AG04450 (cell line): Measurements from ENCODE around the gene TCP1. TPM values are rescaled to one million over a fixed set of nuclear protein-coding genes. Genes with fewer than 3 reads are reported as not detected.
"Not testable (repeated sequence)": the region's sequence is repeated elsewhere in the genome, so short reads cannot be mapped to it uniquely, and the experiment has no call there.

Source experiments
- CTCF ChIA-PET: fragments of 300-600, 350-600 bp; formaldehyde crosslinking; extraction: SDS; loops from one replicate; lab custom pipeline; 2022; ENCODE audit warnings: antibody characterized with exemption, inconsistent platforms; lab: Charles Lee
- POLR2A ChIA-PET: fragments of 350-600 bp; formaldehyde crosslinking; extraction: SDS; loops from one replicate; lab custom pipeline; 2021; ENCODE audit warnings: antibody characterized with exemption, inconsistent platforms; lab: Yijun Ruan, JAX
- DNase-seq: peaks from one replicate; pipeline ENCODE4 v3.0.0-alpha.2; 2011; ENCODE audit warnings: low read depth, low spot score
- H3K27ac ChIP-seq: one replicate; pipeline ENCODE4 v1.5.1; 2012; ENCODE audit warnings: low read depth, low read length, control low read depth
- H3K27me3 ChIP-seq: one replicate; pipeline ENCODE4 v1.6.0; 2012; ENCODE audit warnings: low read length; ENCODE audit not compliant: control insufficient read depth, insufficient read depth
- H3K4me3 ChIP-seq: 2 replicates; pipeline ENCODE4 v1.5.1; 2011; ENCODE audit warnings: mild to moderate bottlenecking, low read depth, low read length, control low read depth
- H3K9me3 ChIP-seq: 2 replicates; pipeline ENCODE4 v1.5.1; 2012; ENCODE audit warnings: low read length; ENCODE audit not compliant: control insufficient read depth, insufficient read depth
- polyA plus RNA-seq: library from polyadenylated mRNA; depleted of rRNA; stranded (reverse); fragments of >200 nt; gene quantifications from 2 replicates; pipeline ENCODE4 v1.2.3, GENCODE V29; 2011
- TF ChIP-seq, protein P1 (sequence below): IDR thresholded peaks from 2 replicates; pipeline ENCODE4 v1.5.1; 2011; ENCODE audit warnings: low read depth, low read length, control low read depth, inconsistent platforms

Gene TCP1
- polyA plus RNA-seq, 1 experiment = 182 TPM

DNA sequence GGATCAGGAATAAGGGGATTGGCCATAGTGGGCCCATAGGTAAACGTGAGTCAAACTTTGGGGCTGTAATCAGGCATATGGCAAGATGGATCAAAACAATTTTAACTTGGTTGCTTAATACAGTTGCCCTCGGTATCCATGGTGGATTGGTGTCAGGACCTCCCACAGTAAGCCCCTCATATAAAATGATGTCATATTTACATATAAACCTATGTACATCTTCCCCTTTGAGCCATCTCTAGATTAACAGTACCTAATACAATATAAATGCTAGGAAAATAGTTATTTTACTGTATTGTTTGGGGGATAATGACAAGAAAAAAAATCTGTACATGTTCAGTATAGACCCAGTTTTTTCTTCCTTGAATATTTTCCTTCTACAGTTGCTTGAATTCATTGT lies 35.0 kb downstream of the TCP1 start:
- no peaks in the 10 kb centered on the region for H3K9me3 ChIP-seq
- DNase-seq = no peak
- TF ChIP-seq, protein P1, sequence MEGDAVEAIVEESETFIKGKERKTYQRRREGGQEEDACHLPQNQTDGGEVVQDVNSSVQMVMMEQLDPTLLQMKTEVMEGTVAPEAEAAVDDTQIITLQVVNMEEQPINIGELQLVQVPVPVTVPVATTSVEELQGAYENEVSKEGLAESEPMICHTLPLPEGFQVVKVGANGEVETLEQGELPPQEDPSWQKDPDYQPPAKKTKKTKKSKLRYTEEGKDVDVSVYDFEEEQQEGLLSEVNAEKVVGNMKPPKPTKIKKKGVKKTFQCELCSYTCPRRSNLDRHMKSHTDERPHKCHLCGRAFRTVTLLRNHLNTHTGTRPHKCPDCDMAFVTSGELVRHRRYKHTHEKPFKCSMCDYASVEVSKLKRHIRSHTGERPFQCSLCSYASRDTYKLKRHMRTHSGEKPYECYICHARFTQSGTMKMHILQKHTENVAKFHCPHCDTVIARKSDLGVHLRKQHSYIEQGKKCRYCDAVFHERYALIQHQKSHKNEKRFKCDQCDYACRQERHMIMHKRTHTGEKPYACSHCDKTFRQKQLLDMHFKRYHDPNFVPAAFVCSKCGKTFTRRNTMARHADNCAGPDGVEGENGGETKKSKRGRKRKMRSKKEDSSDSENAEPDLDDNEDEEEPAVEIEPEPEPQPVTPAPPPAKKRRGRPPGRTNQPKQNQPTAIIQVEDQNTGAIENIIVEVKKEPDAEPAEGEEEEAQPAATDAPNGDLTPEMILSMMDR = no peak
- no peak overlapping the region for H3K4me3 ChIP-seq
- H3K27ac ChIP-seq = no peak overlapping the region
- POLR2A ChIA-PET = no interaction called here
- no peaks in the 10 kb centered on the region for H3K27me3 ChIP-seq
- CTCF ChIA-PET = no interaction called here

DNA sequence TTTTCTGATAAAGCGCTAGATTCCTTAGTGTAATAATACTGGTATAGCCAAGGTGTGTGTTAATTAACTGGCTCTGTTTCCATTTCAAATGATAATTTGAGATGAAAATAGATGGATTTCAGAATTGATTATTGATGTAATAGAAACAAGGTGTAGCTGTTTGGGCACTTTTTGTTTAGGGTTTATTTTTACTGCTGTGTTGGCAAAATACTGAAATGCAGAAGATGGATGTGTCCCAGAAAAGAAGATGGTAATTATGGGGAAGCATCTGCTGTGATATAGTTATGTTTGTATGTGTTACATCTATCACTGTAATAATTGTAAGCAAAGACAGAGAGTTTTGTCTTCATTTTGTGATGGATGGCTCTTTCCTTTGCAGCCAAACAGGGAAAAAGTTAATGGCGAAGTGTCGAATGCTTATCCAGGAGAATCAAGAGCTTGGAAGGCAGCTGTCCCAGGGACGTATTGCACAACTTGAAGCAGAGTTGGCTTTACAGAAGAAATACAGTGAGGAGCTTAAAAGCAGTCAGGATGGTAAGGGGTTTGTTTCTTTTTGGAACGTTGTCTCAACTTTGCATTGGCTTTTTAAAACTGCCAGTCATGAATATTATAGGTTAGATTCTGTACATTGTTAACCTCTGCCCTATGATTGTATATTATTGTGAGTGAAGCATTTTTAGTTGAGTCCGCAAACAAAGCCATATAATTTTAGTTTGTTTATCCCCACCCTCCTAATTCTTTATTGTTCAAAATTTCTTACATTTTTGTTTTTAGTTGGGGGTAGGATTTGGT lies 36.1 kb downstream of the TCP1 start:
- H3K27me3 ChIP-seq = no peaks in the 10 kb centered on the region
- no peak overlapping the region for H3K4me3 ChIP-seq
- DNase-seq = no peak
- H3K27ac ChIP-seq = no peak overlapping the region
- ChIA-PET CTCF (interaction anchor here (1.7 to 2.2 kb wide), 2 partner anchors 10 to 62 kb away, joined by 3 to 7 read pairs; no protein-coding TSS in a partner anchor), POLR2A (no interaction called here)
- H3K9me3 ChIP-seq = no peaks in the 10 kb centered on the region
- TF ChIP-seq, protein P1 = no peak

DNA sequence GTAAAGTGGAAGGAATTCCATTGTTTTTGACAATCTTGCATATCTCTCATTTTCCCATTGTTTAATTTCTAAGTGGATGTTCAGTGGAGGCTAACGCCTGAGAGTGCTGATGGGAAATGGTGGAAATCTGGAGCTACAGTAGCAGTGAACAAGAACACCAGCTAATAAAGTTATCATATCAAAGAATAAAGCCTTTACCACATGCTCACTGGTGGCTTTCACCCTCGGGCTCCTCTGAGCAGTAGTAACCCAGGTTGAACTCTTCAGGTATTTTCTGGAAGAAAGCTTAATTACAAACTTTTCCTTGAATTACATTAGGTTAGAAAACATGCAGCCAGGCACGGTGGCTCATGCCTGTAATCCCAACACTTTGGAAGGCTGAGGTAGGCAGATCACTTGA lies 38.0 kb downstream of the TCP1 start:
- ChIA-PET CTCF (interaction anchor here (1.7 to 2.2 kb wide), 2 partner anchors 8 to 60 kb away, joined by 3 to 7 read pairs; no protein-coding TSS in a partner anchor), POLR2A (interaction anchor here (0.6 kb wide), 1 partner anchor 23 kb away, joined by 3 read pairs; no protein-coding TSS in a partner anchor)
- TF ChIP-seq, protein P1 = no peak

DNA sequence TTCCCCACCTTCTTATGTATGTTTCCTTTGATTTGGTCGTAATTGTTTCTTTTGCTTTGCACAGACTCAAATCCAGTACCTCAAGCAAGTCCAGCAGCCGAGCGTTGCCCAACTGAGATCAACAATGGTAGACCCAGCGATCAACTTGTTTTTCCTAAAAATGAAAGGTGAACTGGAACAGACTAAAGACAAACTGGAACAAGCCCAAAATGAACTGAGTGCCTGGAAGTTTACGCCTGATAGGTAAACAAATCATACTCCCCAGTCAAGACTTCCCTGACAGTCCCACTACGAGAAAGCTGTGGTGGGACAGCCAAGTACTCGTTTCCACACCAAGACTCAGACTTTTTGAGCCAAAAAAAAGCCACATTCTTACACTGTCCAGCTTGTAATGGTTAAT lies 41.3 kb downstream of the TCP1 start:
- CTCF ChIA-PET, H3K27me3 ChIP-seq, POLR2A ChIA-PET, H3K9me3 ChIP-seq, DNase-seq, H3K27ac ChIP-seq, H3K4me3 ChIP-seq: not testable (repeated sequence)

More for the DNA sequence above, 38.0 kb downstream of the TCP1 start:
- no peaks in the 10 kb centered on the region for H3K9me3 ChIP-seq
- no peaks in the 10 kb centered on the region for H3K27me3 ChIP-seq
- H3K4me3 ChIP-seq = no peak overlapping the region
- no peak for DNase-seq
- no peak overlapping the region for H3K27ac ChIP-seq

DNA sequence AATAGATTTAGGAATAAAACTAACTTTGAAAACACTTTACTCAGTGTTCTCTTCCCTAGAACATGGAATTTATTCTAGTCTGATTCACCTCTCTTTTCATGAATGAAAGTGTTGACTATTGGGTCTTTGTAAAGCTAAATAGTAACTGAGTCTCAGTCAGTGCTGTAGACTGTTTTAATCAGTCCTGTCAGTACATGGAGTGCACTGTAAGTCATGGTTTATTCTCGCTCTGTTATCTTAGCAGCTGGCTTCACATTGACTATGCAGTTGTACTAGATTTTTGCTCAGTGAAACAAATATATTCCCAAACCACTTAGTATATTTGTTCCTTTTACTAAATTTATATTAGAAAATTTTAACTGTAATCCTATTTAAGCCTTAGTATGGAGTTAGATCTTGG lies 42.6 kb downstream of the TCP1 start:
- DNase-seq = no peak
- H3K27ac ChIP-seq = no peak overlapping the region
- no peaks in the 10 kb centered on the region for H3K9me3 ChIP-seq
- TF ChIP-seq, protein P1 = no peak
- POLR2A ChIA-PET = no interaction called here
- CTCF ChIA-PET = interaction anchor here (0.6 kb wide), 1 partner anchor 26 kb away, joined by 4 read pairs; no protein-coding TSS in a partner anchor
- no peaks in the 10 kb centered on the region for H3K27me3 ChIP-seq
- no peak overlapping the region for H3K4me3 ChIP-seq
